Kidney (tissue), 14 donors: ENCODE measurements around the gene CCDC9B. TPM values are rescaled to one million over a fixed set of nuclear protein-coding genes. Genes with fewer than 3 reads are reported as not detected.

Experiments
- DNase-seq, 5 donors: peaks; one replicate each; pipeline ENCODE4 v3.0.0-alpha.2; 2013 to 2020
- FAIRE-seq: peaks from 2 replicates; lab custom pipeline; 2012; peaks lifted over from hg19 to GRCh38; lab: Jason Lieb, UNC
- H3K27ac ChIP-seq, 2 donors: one replicate each; pipeline ENCODE4 v1.7.0; 2013; ENCODE audit warnings: low read depth in 2 of 2, low read length in 2 of 2, inconsistent platforms in 1 of 2
- H3K27me3 ChIP-seq: one replicate; pipeline ENCODE4 v1.7.1; 2013; ENCODE audit warnings: low read length, inconsistent platforms; ENCODE audit not compliant: control insufficient read depth, insufficient read depth
- H3K36me3 ChIP-seq, 3 donors: one replicate each; pipeline versions ENCODE4 v1.7.0 to v1.7.1; 2013; ENCODE audit warnings: low read length in 3 of 3, control low read depth in 1 of 3, inconsistent platforms in 1 of 3; ENCODE audit not compliant: insufficient read depth in 3 of 3, control insufficient read depth in 2 of 3
- H3K4me1 ChIP-seq, 3 donors: one replicate each; pipeline versions ENCODE4 v1.7.0 to v1.7.1; 2013; ENCODE audit warnings: low read length in 3 of 3, inconsistent platforms in 1 of 3, low read depth in 1 of 3; ENCODE audit not compliant: control insufficient read depth in 2 of 3, insufficient read depth in 2 of 3
- H3K4me3 ChIP-seq, 3 donors: one replicate each; pipeline versions ENCODE4 v1.7.0 to v1.8.1; 2013; ENCODE audit warnings: low read length in 3 of 3, control low read depth in 1 of 3, inconsistent platforms in 1 of 3
- H3K9ac ChIP-seq, 3 donors: one replicate each; pipeline versions ENCODE4 v1.7.0 to v1.7.1; 2013; ENCODE audit warnings: low read length in 3 of 3, control low read depth in 1 of 3, inconsistent platforms in 1 of 3
- H3K9me3 ChIP-seq, 3 donors: one replicate each; pipeline versions ENCODE4 v1.7.0 to v1.7.1; 2013; ENCODE audit warnings: low read length in 3 of 3, control low read depth in 1 of 3, inconsistent platforms in 1 of 3; ENCODE audit not compliant: control insufficient read depth in 2 of 3, insufficient read depth in 1 of 3
- intact Hi-C: fragments of 100-400 bp; cut with DNase I; formaldehyde crosslinking; loops from one replicate; pipeline ENCODE4 v1.11.1; 2022
- polyA plus RNA-seq: library from polyadenylated mRNA; stranded (reverse); fragments of 350-450 nt; fragmentation: Illumina TruSeq; extraction: RNeasy Lipid Tissue Mini Kit (QIAGEN cat#74804); gene quantifications from one replicate; pipeline ENCODE4 v1.2.3, GENCODE V29; 2014; ENCODE audit warnings: low read depth, low replicate concordance; ENCODE audit not compliant: insufficient read depth
- total RNA-seq: library from RNA; stranded (reverse); fragmentation: NEBNext Ultra II Directional; extraction: Animal tissue kit (Norgen Biotek cat#: 25700); gene quantifications from one replicate; pipeline ENCODE4 v1.2.1, GENCODE V29; 2021
- TF ChIP-seq, protein P1 (sequence below): IDR thresholded peaks from 3 replicates; pipeline ENCODE4 v1.5.1; 2012; ENCODE audit warnings: mild to moderate bottlenecking, moderate library complexity, borderline replicate concordance; ENCODE audit not compliant: insufficient read depth; ENCODE audit errors: extremely low read depth
- donor health status: control.
- donor health status: control.
- donor health status: control.
- donor health status: control.
- donor health status: control.
- donor health status: DM: yes; HTN: yes; CAD: no.
- donor health status: Normal renal cell carcinoma (clear cell type).

Gene CCDC9B
- total and polyA plus RNA-seq, 2 donors from 2014 or later: 4.7 to 60.0 TPM

DNA sequence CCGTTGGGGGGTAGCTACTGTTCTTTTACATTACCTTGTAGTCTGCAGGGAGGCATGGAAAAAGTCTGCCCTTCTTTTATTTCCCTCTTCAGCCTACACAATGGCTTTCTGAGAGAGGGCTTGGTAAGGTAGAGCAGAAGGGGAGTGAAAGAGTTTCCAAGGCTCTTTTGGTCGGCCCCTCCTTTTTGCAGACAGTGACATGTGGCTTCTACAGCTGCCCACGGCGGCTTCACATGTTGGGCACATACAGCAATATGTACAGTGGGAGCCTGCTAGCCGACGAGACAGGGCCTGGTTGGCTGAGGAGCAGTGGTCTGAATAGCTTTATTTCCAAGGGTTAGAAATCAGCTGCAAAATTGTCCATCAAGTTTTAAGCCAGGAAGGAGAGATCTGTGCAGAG is 13.3 kb downstream of the CCDC9B start:
- Histone ChIP-seq H3K9me3 (no peaks in the 10 kb centered on the region), H3K36me3 (no peaks in the 10 kb centered on the region), H3K9ac (no peak overlapping the region), H3K4me1 (peaks cover 0 to 12% (median 0%) of the 10 kb centered on the region in 3 donors), H3K27me3 (no peaks in the 10 kb centered on the region), H3K27ac (no peak overlapping the region), H3K4me3 (no peak overlapping the region)
- TF ChIP-seq, protein P1, sequence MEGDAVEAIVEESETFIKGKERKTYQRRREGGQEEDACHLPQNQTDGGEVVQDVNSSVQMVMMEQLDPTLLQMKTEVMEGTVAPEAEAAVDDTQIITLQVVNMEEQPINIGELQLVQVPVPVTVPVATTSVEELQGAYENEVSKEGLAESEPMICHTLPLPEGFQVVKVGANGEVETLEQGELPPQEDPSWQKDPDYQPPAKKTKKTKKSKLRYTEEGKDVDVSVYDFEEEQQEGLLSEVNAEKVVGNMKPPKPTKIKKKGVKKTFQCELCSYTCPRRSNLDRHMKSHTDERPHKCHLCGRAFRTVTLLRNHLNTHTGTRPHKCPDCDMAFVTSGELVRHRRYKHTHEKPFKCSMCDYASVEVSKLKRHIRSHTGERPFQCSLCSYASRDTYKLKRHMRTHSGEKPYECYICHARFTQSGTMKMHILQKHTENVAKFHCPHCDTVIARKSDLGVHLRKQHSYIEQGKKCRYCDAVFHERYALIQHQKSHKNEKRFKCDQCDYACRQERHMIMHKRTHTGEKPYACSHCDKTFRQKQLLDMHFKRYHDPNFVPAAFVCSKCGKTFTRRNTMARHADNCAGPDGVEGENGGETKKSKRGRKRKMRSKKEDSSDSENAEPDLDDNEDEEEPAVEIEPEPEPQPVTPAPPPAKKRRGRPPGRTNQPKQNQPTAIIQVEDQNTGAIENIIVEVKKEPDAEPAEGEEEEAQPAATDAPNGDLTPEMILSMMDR: no peak
- FAIRE-seq (no peak), DNase-seq (no peak)
- intact Hi-C loops: no loop called here

DNA sequence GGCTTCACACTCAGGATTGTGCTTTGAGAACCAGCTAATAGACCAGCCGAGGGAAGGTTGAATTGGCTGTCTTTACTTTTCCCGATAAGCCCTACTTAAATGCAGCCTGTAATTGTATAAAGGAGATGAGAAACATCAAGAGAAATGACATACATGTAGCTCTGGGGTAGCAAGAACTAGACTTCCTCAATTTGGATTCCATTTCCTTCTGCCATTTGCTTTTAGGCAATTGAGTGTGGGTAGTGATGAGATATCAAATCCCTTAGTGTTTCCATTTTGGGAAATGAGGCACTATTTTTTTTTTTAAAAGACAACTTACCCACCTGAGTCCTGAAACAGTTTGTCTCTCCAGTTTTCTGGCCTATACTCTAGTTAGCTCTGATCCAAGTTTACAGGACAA is 15.0 kb downstream of the CCDC9B start:
- TF ChIP-seq, protein P1: no peak
- H3K27ac ChIP-seq: no peak overlapping the region
- intact Hi-C loops: no loop called here
- DNase-seq (no peak), FAIRE-seq (no peak)
- no peaks in the 10 kb centered on the region for H3K9me3 ChIP-seq
- H3K4me1 ChIP-seq: peaks cover 0 to 12% (median 0%) of the 10 kb centered on the region in 3 donors
- H3K9ac ChIP-seq: no peak overlapping the region
- H3K27me3 ChIP-seq: no peaks in the 10 kb centered on the region
- H3K36me3 ChIP-seq: no peaks in the 10 kb centered on the region
- no peak overlapping the region for H3K4me3 ChIP-seq

DNA sequence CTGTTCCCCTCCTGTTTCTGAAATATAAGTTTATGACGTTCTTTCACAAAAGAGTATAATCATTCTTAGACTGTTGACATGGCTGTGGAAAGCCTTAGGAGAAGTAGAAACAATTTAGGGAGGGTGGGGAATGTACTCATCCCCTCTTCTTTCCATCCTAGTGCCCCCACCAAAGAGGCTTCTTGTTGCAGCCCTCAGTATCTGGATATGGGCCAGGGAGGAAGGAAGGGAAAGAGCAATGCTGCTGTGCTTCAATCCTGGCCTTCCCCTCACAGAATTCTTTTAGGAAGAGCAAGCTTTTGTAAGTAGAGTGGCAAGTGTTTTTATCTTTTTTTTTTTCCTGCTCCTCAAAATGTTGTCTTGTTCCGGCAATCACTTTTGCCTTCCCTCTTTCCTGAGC is 15.6 kb downstream of the CCDC9B start:
- Histone ChIP-seq H3K4me1 (peaks cover 0 to 12% (median 0%) of the 10 kb centered on the region in 3 donors), H3K36me3 (no peaks in the 10 kb centered on the region), H3K27ac (no peak overlapping the region), H3K9ac (no peak overlapping the region), H3K9me3 (no peaks in the 10 kb centered on the region), H3K27me3 (no peaks in the 10 kb centered on the region), H3K4me3 (peak overlapping the region in 2 of 3 donors; percentile 45 to 50)
- TF ChIP-seq, protein P1: no peak
- FAIRE-seq (no peak), DNase-seq (no peak)
- intact Hi-C loops: no loop called here
